ENCODE measurements around the gene WAPL. TPM values are rescaled to one million over a fixed set of nuclear protein-coding genes. Genes with fewer than 3 reads are reported as not detected.

The WAPL gene
- total RNA-seq (2021) (41.7 to 48.0 TPM (median 41.8 TPM) in 3 replicates), Bru-seq, nascent RNA (percentile 89 among the genes with signal in this experiment)
- long read RNA-seq, experiment 1, full-length matches to known transcripts = 259 of 486 reads
- long read RNA-seq, experiment 1, partial matches to known transcripts = 89 of 486 reads
- long read RNA-seq, experiment 1, other reads (novel, unspliced or antisense) = 138 of 486 reads
- long read RNA-seq, experiment 2, full-length matches to known transcripts = 17 of 80 reads
- long read RNA-seq, experiment 2, partial matches to known transcripts = 19 of 80 reads
- long read RNA-seq, experiment 2, other reads (novel, unspliced or antisense) = 44 of 80 reads
- long read RNA-seq, experiment 3, partial matches to known transcripts = 3 of 3 reads
- long read RNA-seq, experiment 3, other reads (novel, unspliced or antisense) = 0 of 3 reads

- no peaks in the 10 kb centered on the region for H3K27me3 Mint-ChIP-seq (ENCODE audit: low read depth)
- DNase-seq (ENCODE audit: low spot score) (peak; percentile 95), ATAC-seq (peak; percentile 93)
- peak within 1 kb of the TSS; percentile 86 for H3K27ac Mint-ChIP-seq
- ChIA-PET POLR2A (interaction anchor here (0.7 to 2.2 kb wide), 5 partner anchors 13 to 132 kb away, joined by 3 to 13 read pairs (median 3); no protein-coding TSS in a partner anchor), CTCF (interaction anchor here (0.6 to 2.2 kb wide), 8 partner anchors 13 to 172 kb away, joined by 3 to 17 read pairs (median 4); no protein-coding TSS in a partner anchor)
- H3K4me3 Mint-ChIP-seq = peak within 1 kb of the TSS; percentile 95
- no peaks in the 10 kb centered on the region for H3K9me3 Mint-ChIP-seq
- peaks cover 31% of the 10 kb centered on the region for H3K4me1 Mint-ChIP-seq
- H3K36me3 Mint-ChIP-seq = peaks cover 13% of the 10 kb centered on the region
- TF ChIP-seq, protein P1, sequence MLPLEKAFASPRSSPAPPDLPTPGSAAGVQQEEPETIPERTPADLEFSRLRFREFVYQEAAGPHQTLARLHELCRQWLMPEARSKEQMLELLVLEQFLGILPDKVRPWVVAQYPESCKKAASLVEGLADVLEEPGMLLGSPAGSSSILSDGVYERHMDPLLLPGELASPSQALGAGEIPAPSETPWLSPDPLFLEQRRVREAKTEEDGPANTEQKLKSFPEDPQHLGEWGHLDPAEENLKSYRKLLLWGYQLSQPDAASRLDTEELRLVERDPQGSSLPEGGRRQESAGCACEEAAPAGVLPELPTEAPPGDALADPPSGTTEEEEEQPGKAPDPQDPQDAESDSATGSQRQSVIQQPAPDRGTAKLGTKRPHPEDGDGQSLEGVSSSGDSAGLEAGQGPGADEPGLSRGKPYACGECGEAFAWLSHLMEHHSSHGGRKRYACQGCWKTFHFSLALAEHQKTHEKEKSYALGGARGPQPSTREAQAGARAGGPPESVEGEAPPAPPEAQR (CRISPR knock-in tag; IDR thresholded peaks at IDR 0.05) = no peak
- TF ChIP-seq, protein P2, sequence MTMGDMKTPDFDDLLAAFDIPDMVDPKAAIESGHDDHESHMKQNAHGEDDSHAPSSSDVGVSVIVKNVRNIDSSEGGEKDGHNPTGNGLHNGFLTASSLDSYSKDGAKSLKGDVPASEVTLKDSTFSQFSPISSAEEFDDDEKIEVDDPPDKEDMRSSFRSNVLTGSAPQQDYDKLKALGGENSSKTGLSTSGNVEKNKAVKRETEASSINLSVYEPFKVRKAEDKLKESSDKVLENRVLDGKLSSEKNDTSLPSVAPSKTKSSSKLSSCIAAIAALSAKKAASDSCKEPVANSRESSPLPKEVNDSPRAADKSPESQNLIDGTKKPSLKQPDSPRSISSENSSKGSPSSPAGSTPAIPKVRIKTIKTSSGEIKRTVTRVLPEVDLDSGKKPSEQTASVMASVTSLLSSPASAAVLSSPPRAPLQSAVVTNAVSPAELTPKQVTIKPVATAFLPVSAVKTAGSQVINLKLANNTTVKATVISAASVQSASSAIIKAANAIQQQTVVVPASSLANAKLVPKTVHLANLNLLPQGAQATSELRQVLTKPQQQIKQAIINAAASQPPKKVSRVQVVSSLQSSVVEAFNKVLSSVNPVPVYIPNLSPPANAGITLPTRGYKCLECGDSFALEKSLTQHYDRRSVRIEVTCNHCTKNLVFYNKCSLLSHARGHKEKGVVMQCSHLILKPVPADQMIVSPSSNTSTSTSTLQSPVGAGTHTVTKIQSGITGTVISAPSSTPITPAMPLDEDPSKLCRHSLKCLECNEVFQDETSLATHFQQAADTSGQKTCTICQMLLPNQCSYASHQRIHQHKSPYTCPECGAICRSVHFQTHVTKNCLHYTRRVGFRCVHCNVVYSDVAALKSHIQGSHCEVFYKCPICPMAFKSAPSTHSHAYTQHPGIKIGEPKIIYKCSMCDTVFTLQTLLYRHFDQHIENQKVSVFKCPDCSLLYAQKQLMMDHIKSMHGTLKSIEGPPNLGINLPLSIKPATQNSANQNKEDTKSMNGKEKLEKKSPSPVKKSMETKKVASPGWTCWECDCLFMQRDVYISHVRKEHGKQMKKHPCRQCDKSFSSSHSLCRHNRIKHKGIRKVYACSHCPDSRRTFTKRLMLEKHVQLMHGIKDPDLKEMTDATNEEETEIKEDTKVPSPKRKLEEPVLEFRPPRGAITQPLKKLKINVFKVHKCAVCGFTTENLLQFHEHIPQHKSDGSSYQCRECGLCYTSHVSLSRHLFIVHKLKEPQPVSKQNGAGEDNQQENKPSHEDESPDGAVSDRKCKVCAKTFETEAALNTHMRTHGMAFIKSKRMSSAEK (CRISPR knock-in tag; IDR thresholded peaks at IDR 0.05; ENCODE audit: borderline replicate concordance) = no peak
- TF ChIP-seq, protein P3, sequence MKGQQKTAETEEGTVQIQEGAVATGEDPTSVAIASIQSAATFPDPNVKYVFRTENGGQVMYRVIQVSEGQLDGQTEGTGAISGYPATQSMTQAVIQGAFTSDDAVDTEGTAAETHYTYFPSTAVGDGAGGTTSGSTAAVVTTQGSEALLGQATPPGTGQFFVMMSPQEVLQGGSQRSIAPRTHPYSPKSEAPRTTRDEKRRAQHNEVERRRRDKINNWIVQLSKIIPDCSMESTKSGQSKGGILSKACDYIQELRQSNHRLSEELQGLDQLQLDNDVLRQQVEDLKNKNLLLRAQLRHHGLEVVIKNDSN (CRISPR knock-in tag; IDR thresholded peaks at IDR 0.05) = no peak
- no peak for TF ChIP-seq ZNF423 (CRISPR knock-in tag; IDR thresholded peaks at IDR 0.05)
- no peak for TF ChIP-seq AR (CRISPR knock-in tag; IDR thresholded peaks at IDR 0.05)
- TF ChIP-seq GRHL2 (CRISPR knock-in tag; IDR thresholded peaks at IDR 0.05; ENCODE audit: insufficient replicate concordance, severe bottlenecking) = no peak
- TF ChIP-seq JAZF1 (CRISPR knock-in tag; IDR thresholded peaks at IDR 0.05) = no peak
- TF ChIP-seq GTF2I (CRISPR knock-in tag; conservative IDR thresholded peaks at IDR 0.05) = no peak
- peak; percentile 93 for TF ChIP-seq NFYB (CRISPR knock-in tag; conservative IDR thresholded peaks at IDR 0.05; ENCODE audit: low read depth)
- peak; percentile 80 for TF ChIP-seq CREM (CRISPR knock-in tag; IDR thresholded peaks at IDR 0.05)
- no peak for TF ChIP-seq ZNF219 (CRISPR knock-in tag; IDR thresholded peaks at IDR 0.05; ENCODE audit: borderline replicate concordance)
- peak; percentile 52; the same call in 1 of the 2 replicates for TF ChIP-seq NFE2L1 (CRISPR knock-in tag; IDR thresholded peaks at IDR 0.05)
- TF ChIP-seq, protein P4, sequence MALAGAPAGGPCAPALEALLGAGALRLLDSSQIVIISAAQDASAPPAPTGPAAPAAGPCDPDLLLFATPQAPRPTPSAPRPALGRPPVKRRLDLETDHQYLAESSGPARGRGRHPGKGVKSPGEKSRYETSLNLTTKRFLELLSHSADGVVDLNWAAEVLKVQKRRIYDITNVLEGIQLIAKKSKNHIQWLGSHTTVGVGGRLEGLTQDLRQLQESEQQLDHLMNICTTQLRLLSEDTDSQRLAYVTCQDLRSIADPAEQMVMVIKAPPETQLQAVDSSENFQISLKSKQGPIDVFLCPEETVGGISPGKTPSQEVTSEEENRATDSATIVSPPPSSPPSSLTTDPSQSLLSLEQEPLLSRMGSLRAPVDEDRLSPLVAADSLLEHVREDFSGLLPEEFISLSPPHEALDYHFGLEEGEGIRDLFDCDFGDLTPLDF (CRISPR knock-in tag; IDR thresholded peaks at IDR 0.05) = peak; percentile 65; the same call in 1 of the 2 replicates
- TF ChIP-seq, protein P5, sequence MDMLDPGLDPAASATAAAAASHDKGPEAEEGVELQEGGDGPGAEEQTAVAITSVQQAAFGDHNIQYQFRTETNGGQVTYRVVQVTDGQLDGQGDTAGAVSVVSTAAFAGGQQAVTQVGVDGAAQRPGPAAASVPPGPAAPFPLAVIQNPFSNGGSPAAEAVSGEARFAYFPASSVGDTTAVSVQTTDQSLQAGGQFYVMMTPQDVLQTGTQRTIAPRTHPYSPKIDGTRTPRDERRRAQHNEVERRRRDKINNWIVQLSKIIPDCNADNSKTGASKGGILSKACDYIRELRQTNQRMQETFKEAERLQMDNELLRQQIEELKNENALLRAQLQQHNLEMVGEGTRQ (CRISPR knock-in tag; IDR thresholded peaks at IDR 0.05) = no peak; the same call in 1 of the 2 replicates
- no peak for TF ChIP-seq MXD4 (CRISPR knock-in tag; IDR thresholded peaks at IDR 0.05; ENCODE audit: borderline replicate concordance)
- TF ChIP-seq ATF1 (CRISPR knock-in tag; IDR thresholded peaks at IDR 0.05) = no peak
- TF ChIP-seq ZNF512 (CRISPR knock-in tag; IDR thresholded peaks at IDR 0.05; ENCODE audit: borderline replicate concordance) = 0 out of 2 replicates have a peak, but pooled peaks have one; percentile 37
- no peak for TF ChIP-seq ZNF138 (CRISPR knock-in tag; conservative IDR thresholded peaks at IDR 0.05)
- TF ChIP-seq, protein P6, sequence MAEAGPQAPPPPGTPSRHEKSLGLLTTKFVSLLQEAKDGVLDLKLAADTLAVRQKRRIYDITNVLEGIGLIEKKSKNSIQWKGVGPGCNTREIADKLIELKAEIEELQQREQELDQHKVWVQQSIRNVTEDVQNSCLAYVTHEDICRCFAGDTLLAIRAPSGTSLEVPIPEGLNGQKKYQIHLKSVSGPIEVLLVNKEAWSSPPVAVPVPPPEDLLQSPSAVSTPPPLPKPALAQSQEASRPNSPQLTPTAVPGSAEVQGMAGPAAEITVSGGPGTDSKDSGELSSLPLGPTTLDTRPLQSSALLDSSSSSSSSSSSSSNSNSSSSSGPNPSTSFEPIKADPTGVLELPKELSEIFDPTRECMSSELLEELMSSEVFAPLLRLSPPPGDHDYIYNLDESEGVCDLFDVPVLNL (CRISPR knock-in tag; IDR thresholded peaks at IDR 0.05; ENCODE audit: borderline replicate concordance, low read depth) = peak; percentile 5; the same call in 1 of the 2 replicates
Observed at GRCh38 chr10:86521678-86522509, at the start of gene WAPL. Gene WAPL, minus strand, starts transcription at chr10:86521792. Its CDS starts 3,723 bp downstream, at chr10:86518069.

Measured in WTC11 (cell line).